Measurements from ENCODE around the gene PTAR1. TPM values are rescaled to one million over a fixed set of nuclear protein-coding genes. Genes with fewer than 3 reads are reported as not detected.
"Not testable (repeated sequence)": the region's sequence is repeated elsewhere in the genome, so short reads cannot be mapped to it uniquely, and the experiment has no call there.

PTAR1 gene
- total RNA-seq, 2 experiments from 2014 or later: 55.6 to 62.3 TPM

DNA sequence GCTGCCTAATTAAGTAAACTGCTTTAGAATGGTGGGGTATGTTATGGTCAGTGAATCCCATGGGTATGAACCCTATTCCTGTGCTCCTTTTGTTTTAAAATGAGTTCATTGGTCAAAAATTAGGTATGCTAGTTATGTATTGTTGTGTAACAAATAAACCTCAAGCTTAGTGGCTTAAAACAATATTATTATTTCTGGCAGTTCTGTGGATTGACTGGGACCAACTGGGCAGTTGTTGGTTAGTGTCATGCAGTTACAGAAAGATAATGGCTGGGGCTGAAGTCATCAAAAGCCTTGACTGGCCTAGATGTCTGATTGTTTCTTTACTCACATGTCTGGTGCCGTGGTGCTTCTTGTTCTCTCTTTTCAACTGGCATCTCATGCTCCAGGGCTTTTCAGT is 8.9 kb upstream of the PTAR1 start:
- CTCF ChIA-PET: interaction anchor here (1.2 kb wide), 1 partner anchor 13 kb away, joined by 3 read pairs; no protein-coding TSS in a partner anchor

DNA sequence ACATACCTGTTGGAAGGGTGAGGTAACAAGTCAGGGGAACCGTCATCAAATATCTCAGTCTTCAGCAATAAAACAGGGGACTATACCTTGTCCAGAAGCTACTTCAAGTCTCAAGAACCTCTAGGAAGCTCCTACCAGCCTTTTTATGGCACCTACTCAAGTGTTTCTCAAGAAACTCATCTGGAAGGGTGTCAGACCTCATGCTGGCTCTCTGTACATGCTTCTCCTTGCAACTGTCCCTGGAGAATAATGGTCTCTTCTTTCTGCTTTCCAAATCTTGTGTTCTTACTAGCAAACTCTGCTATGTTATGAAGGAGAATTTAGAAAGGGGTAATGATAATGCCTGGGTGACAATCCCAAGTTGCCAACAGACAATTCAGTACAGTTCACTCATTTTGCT is 8.3 kb upstream of the PTAR1 start:
- ChIA-PET CTCF (no interaction called here), POLR2A (no interaction called here)
- no peaks in the 10 kb centered on the region for H3K9me3 Mint-ChIP-seq
- H3K27me3 Mint-ChIP-seq: no peaks in the 10 kb centered on the region
- no peaks in the 10 kb centered on the region for H3K36me3 Mint-ChIP-seq (ENCODE audit: low read depth)
- no peak overlapping the region for H3K27ac Mint-ChIP-seq
- DNase-seq: no peak
- no peaks in the 10 kb centered on the region for H3K4me1 Mint-ChIP-seq
- H3K4me3 Mint-ChIP-seq: no peak overlapping the region

More for the DNA sequence above, 8.9 kb upstream of the PTAR1 start:
- Mint-ChIP-seq H3K4me3 (no peak overlapping the region), H3K36me3 (ENCODE audit: low read depth) (no peaks in the 10 kb centered on the region), H3K4me1 (no peaks in the 10 kb centered on the region), H3K27me3 (no peaks in the 10 kb centered on the region), H3K27ac (no peak overlapping the region), H3K9me3 (no peaks in the 10 kb centered on the region)
- DNase-seq: no peak
- POLR2A ChIA-PET: no interaction called here

DNA sequence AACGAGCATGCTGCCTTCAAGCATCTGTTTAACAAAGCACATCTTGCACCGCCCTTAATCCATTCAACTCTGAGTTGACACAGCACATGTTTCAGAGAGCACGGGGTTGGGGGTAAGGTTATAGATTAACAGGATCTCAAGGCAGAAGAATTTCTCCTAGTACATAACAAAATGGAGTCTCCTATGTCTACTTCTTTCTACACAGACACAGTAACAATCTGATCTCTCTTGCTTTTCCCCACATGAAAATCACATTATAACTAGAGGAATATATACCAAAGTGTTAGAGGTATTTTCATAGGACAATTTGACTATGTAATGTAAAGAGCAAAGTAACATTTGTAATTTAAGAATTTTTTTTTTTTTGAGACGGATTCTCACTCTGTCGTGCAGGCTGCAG is 4.1 kb upstream of the PTAR1 start:
- H3K27ac Mint-ChIP-seq; CTCF ChIA-PET; H3K4me1 Mint-ChIP-seq; H3K36me3 Mint-ChIP-seq (ENCODE audit: low read depth); H3K9me3 Mint-ChIP-seq; POLR2A ChIA-PET; DNase-seq; H3K4me3 Mint-ChIP-seq; H3K27me3 Mint-ChIP-seq: not testable (repeated sequence)

DNA sequence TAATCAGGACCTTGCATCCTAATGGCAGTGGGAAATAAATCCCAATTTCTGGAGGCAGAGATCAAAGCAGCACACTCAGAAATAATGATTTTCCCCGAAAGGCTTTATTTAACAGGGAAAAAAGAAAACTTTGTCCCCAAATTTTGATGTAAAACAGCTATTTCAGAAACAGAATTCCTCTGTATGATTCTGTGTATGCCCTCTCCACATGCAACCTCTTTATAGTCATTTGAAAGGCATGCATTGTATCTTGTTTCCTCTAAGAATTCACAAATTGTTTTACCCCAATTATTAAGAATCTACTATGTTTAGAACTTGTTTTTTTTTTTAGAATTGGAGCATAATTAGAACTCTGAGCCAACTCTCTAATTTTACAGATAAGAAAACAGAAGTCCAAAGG is 2.7 kb upstream of the PTAR1 start:
- H3K27ac Mint-ChIP-seq: no peak overlapping the region
- peaks cover 14% of the 10 kb centered on the region for H3K36me3 Mint-ChIP-seq (ENCODE audit: low read depth)
- ChIA-PET CTCF (no interaction called here), POLR2A (interaction anchor here (1.0 kb wide), 1 partner anchor 305 kb away, joined by 3 read pairs; no protein-coding TSS in a partner anchor)
- H3K4me1 Mint-ChIP-seq: peaks cover 12% of the 10 kb centered on the region
- DNase-seq: no peak
- H3K4me3 Mint-ChIP-seq: no peak overlapping the region
- no peaks in the 10 kb centered on the region for H3K27me3 Mint-ChIP-seq
- no peaks in the 10 kb centered on the region for H3K9me3 Mint-ChIP-seq

DNA sequence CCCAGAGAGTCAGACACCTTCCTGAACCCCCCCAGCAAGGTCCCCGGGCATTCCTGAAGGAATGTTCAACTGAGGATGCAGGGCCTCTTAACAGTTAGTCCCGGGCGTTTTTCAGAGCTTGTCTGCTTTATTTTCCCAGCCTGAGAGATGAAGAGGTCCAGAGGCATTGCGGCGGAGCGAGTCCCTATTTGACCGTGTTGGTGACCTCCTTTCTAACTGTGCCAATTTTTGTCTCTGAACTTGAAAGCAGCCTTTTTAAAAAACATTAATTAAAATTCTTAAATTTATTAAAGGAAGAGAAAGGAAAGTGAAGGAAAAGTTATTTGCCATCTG is 433 bp upstream of the PTAR1 start:
- peaks cover 29% of the 10 kb centered on the region for H3K36me3 Mint-ChIP-seq (ENCODE audit: low read depth)
- no peak for DNase-seq
- no peaks in the 10 kb centered on the region for H3K27me3 Mint-ChIP-seq
- peak overlapping the region; percentile 92 for H3K27ac Mint-ChIP-seq
- CTCF ChIA-PET: interaction anchor here (0.7 to 1.0 kb wide), 2 partner anchors 8 to 88 kb away, joined by 3 to 4 read pairs; no protein-coding TSS in a partner anchor
- peak overlapping the region; percentile 84 for H3K4me3 Mint-ChIP-seq
- POLR2A ChIA-PET: no interaction called here
- no peaks in the 10 kb centered on the region for H3K9me3 Mint-ChIP-seq
- peaks cover 24% of the 10 kb centered on the region for H3K4me1 Mint-ChIP-seq

DNA sequence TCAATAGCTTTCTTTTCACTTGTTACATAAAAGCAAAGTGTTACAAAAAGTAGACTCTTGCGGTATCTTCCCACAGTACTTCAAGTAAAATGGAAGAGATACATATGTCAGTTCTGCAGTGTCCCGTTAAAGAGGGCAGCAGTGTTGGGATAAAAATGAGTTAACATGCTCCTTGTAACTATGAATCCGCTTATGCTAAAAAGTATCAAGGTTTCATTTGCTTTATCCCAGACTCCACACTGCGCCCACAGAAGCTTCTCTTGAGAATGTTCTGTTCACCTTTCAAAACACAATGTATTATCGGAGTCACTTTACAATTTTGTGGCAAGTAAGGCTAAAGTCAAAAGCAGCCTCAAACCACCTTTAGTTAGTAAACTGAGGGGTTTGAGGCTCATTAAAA is 790 bp downstream of the PTAR1 start:
- Mint-ChIP-seq H3K27me3 (no peaks in the 10 kb centered on the region), H3K36me3 (ENCODE audit: low read depth) (peaks cover 33% of the 10 kb centered on the region)
- CTCF ChIA-PET: interaction anchor here (0.6 to 1.1 kb wide), 3 partner anchors 11 to 220 kb away, joined by 3 to 6 read pairs (median 3); no protein-coding TSS in a partner anchor

DNA sequence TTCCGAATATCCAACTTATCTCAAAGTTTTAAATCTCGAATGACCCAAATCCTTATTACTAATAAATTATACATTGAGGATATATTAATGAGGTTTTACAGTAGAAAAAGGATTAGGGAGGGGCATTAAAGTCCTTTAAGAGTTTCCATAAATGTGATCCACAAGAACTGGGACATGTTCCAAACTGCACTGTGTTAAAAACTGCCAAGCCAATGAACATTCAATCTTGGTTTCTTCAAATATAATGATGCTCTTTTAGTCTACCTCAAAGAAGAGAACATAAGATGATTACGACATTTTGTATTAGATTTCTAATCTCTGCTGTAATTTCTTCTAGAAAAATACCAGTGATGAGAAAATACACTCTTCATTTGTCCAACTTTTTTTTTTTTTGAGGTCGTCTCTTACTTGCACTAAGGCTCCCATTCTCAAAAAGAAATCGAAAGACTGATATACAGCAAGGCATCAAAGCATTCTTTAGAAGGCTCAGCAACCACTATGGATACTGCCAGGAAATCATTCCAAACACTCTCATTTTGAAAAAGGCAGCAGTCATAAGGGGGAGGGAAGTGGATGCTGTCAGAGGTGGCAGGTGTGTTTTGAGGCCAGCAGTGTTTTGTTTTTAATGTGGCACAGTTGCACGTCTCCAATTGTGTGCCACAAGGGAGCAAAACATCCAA is 1.7 kb downstream of the PTAR1 start:
- DNase-seq: no peak
- Mint-ChIP-seq H3K36me3 (ENCODE audit: low read depth) (peaks cover 39% of the 10 kb centered on the region), H3K4me3 (peak overlapping the region; percentile 84), H3K4me1 (peaks cover 35% of the 10 kb centered on the region), H3K9me3 (no peaks in the 10 kb centered on the region), H3K27ac (peak overlapping the region; percentile 79), H3K27me3 (no peaks in the 10 kb centered on the region)
- ChIA-PET POLR2A (no interaction called here), CTCF (interaction anchor here (0.7 to 1.1 kb wide), 3 partner anchors 10 to 55 kb away, joined by 3 read pairs; no protein-coding TSS in a partner anchor)

More for the DNA sequence above, 790 bp downstream of the PTAR1 start:
- Mint-ChIP-seq H3K4me3 (peak overlapping the region; percentile 84), H3K27ac (peak overlapping the region; percentile 95), H3K9me3 (no peaks in the 10 kb centered on the region), H3K4me1 (peaks cover 29% of the 10 kb centered on the region)
- POLR2A ChIA-PET: interaction anchor here (0.7 kb wide), 1 partner anchor 108 kb away, joined by 8 read pairs; no protein-coding TSS in a partner anchor
- DNase-seq: no peak

DNA sequence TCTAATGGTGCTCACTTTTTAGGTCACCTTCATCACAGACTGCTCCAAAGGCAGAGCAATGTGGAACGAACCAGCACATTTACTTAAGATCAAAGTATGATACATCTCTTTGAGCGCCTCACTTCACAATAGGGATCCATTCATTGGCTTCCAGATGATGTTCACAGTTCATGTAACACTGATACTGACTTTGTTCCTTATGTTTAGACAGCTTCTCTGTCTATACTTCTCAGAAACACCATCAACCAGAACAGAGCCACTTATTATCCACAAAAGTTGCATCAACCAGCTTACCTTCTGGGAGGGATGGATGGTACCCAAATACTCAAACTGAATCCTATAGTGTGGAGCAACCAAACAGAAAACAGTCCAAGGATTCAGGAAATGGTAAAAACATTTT is 4.6 kb downstream of the PTAR1 start:
- Mint-ChIP-seq H3K4me3 (no peak overlapping the region), H3K36me3 (ENCODE audit: low read depth) (peaks cover 48% of the 10 kb centered on the region), H3K27ac (no peak overlapping the region), H3K9me3 (no peaks in the 10 kb centered on the region), H3K27me3 (no peaks in the 10 kb centered on the region), H3K4me1 (peaks cover 39% of the 10 kb centered on the region)
- DNase-seq: no peak
- CTCF ChIA-PET: interaction anchor here (1.0 to 1.1 kb wide), 3 partner anchors 9 to 83 kb away, joined by 3 read pairs; partner anchors contain the start of gene APBA1
- POLR2A ChIA-PET: no interaction called here

DNA sequence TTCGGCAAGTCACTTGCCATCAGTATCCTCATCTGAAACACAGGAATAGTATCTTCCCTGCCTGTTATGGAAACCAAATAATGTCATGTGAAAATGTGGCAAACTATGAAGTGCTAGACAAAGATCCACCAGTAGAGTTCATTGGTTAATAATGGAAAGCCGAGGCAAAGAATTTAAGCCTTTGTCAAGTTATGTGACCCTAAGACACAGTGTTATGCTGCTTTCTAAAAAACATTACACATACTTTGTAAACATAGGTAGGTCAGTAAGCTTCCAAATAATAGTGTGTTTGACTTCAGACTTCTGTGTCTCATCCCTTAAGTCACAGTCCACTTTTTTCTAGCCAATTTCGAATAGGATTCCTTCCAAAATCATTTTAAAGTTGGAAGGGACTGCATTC is 6.0 kb downstream of the PTAR1 start:
- CTCF ChIA-PET: interaction anchor here (1.5 kb wide), 1 partner anchor 64 kb away, joined by 3 read pairs; no protein-coding TSS in a partner anchor
- POLR2A ChIA-PET: no interaction called here
- Mint-ChIP-seq H3K4me3 (no peak overlapping the region), H3K4me1 (peaks cover 37% of the 10 kb centered on the region), H3K27me3 (no peaks in the 10 kb centered on the region), H3K27ac (no peak overlapping the region), H3K36me3 (ENCODE audit: low read depth) (peaks cover 53% of the 10 kb centered on the region), H3K9me3 (no peaks in the 10 kb centered on the region)
- DNase-seq: no peak

DNA sequence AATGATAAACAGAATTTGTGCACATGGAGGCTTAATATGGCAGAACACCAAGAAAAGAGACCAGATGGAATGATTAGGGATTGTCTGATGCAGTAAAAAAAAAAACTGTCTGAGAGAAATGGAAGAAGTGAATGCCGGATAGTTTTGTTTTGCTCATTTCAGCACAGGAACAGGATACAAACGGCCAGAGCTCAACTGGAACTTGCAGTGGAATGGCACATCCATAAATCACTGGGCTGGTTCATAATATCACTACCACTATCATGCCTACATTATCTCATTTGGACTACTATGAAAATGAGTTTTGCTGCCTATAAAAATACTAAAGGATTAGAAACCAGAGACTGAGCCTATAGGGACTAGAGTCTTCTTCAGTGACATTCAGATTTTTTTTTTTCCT is 9.7 kb downstream of the PTAR1 start:
- no peaks in the 10 kb centered on the region for H3K9me3 Mint-ChIP-seq
- no peak overlapping the region for H3K27ac Mint-ChIP-seq
- H3K36me3 Mint-ChIP-seq (ENCODE audit: low read depth): peaks cover 55% of the 10 kb centered on the region
- H3K27me3 Mint-ChIP-seq: no peaks in the 10 kb centered on the region
- CTCF ChIA-PET: interaction anchor here (0.7 kb wide), 1 partner anchor 869 kb away, joined by 3 read pairs; no protein-coding TSS in a partner anchor
- POLR2A ChIA-PET: no interaction called here
- peaks cover 32% of the 10 kb centered on the region for H3K4me1 Mint-ChIP-seq
- H3K4me3 Mint-ChIP-seq: no peak overlapping the region
- DNase-seq: no peak

DNA sequence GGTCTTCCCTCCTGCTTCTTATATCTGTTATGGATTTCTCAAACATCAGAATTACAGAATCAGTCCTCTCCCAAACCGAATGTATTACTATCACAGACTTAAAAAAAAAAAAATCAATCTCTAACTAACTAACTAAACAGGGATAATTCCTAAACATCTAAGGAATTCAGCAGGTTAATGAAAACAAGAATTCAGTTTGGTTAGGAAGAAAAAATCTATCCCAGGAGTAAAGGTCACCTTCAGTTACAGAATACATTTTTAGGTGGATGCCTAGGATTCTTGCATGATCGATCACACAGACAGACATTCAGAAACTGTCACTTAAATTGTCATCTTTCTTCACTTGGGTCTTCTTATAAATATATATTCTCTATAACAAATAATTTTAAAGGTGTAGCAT is 11.5 kb downstream of the PTAR1 start:
- peaks cover 29% of the 10 kb centered on the region for H3K4me1 Mint-ChIP-seq
- H3K36me3 Mint-ChIP-seq (ENCODE audit: low read depth): peaks cover 58% of the 10 kb centered on the region
- no peak overlapping the region for H3K27ac Mint-ChIP-seq
- H3K27me3 Mint-ChIP-seq: no peaks in the 10 kb centered on the region
- no peak overlapping the region for H3K4me3 Mint-ChIP-seq
- H3K9me3 Mint-ChIP-seq: no peaks in the 10 kb centered on the region
- CTCF ChIA-PET: interaction anchor here (1.4 kb wide), 1 partner anchor 11 kb away, joined by 3 read pairs; no protein-coding TSS in a partner anchor
- DNase-seq: no peak
- POLR2A ChIA-PET: no interaction called here

DNA sequence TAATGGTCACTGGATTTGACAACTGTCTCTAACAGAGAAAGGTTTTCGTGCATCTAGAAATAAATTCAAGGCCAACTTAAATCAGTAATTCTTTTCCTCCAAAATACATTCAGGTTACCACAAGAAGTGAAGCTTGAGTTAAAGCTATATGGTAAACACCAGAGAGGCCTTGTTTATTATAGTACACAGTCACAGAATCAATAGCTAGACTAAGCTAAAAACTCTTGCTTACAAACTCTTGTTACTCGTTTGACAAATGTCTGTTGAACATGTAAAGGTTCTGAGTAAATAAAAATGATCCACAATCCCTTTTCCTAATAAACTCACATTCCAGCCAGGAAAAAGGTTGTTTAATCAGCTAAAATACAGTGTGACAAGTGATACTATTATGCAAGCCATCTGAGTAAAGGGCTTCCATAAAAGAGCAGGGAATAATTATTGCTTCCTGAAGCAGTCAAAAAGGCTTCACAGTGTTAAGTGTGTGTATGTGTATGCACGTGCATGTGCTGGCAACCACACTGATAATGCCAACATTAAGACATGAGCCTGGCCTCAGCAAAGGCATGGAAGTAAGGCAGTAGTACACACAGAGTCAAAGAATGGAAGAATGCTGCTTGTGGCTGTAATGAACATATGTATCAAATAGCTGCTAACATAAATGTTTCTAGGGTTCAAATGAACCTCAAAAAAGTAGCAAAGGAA is 12.8 kb downstream of the PTAR1 start:
- no peak for DNase-seq
- no peak overlapping the region for H3K4me3 Mint-ChIP-seq
- peaks cover 58% of the 10 kb centered on the region for H3K36me3 Mint-ChIP-seq (ENCODE audit: low read depth)
- ChIA-PET POLR2A (no interaction called here), CTCF (interaction anchor here (1.0 kb wide), 1 partner anchor 9 kb away, joined by 3 read pairs; no protein-coding TSS in a partner anchor)
- no peak overlapping the region for H3K27ac Mint-ChIP-seq
- no peaks in the 10 kb centered on the region for H3K27me3 Mint-ChIP-seq
- H3K9me3 Mint-ChIP-seq: no peaks in the 10 kb centered on the region
- H3K4me1 Mint-ChIP-seq: peaks cover 26% of the 10 kb centered on the region

DNA sequence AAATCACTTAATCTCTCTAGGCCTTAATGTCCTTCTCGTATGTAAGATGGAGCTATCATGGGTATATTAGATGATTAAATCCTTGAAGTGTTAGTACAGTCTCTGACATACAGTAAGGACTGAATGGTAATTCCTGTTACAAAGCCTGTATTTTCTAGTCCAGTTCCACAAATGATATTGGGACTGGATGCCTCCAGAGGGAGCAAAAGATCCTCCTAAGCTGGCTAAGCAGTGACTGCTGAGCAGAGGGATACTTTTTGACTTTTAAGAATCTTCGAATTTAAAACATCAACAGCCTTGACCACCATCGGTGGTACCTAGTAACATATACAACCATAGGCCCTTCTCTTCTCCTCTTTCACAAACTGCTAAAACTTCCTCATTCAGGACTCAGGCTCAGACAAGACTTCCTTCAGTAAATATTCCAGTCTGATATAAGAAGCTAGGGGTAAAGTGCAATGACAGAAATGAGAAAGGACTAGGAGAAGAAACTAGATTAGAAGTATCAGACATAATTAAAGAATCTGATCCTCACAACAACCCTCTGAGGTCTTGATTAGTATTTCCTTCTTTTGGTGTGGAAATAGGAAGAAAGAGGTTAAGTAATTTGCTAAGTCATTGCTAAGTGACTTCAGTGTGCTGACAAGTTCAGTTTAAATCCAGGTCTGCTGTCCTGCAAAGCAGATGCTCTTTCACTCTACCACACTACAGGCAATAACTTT is 13.9 kb downstream of the PTAR1 start:
- H3K4me1 Mint-ChIP-seq: peaks cover 24% of the 10 kb centered on the region
- CTCF ChIA-PET: interaction anchor here (0.6 to 1.0 kb wide), 2 partner anchors 10 to 13 kb away, joined by 3 read pairs; no protein-coding TSS in a partner anchor
- peaks cover 63% of the 10 kb centered on the region for H3K36me3 Mint-ChIP-seq (ENCODE audit: low read depth)

More for the DNA sequence above, 13.9 kb downstream of the PTAR1 start:
- no peak overlapping the region for H3K4me3 Mint-ChIP-seq
- H3K9me3 Mint-ChIP-seq: no peaks in the 10 kb centered on the region
- DNase-seq: no peak
- H3K27me3 Mint-ChIP-seq: no peaks in the 10 kb centered on the region
- no peak overlapping the region for H3K27ac Mint-ChIP-seq
- POLR2A ChIA-PET: no interaction called here

Measured in activated CD4-positive, alpha-beta T cell treated with anti-CD3 and anti-CD28 coated beads, Interleukin-2, amount 10 ng/mL, durations not matched to agents 7 days and 5 days (primary cell).